NCI-H128 (cell line): ENCODE measurements around the gene APOC3.
"Not testable (repeated sequence)": the region's sequence is repeated elsewhere in the genome, so short reads cannot be mapped to it uniquely, and the experiment has no call there.

ENCODE experiments used
- DNase-seq: peaks from one replicate; lab custom pipeline; 2025; ENCODE audit not compliant: unreplicated experiment; lab: John Stamatoyannopoulos, UW

APOC3 gene

GRCh38 chr11:116801662-116802061 lies 28.0 kb upstream of the APOC3 start:
- not testable (repeated sequence) for DNase-seq

DNA sequence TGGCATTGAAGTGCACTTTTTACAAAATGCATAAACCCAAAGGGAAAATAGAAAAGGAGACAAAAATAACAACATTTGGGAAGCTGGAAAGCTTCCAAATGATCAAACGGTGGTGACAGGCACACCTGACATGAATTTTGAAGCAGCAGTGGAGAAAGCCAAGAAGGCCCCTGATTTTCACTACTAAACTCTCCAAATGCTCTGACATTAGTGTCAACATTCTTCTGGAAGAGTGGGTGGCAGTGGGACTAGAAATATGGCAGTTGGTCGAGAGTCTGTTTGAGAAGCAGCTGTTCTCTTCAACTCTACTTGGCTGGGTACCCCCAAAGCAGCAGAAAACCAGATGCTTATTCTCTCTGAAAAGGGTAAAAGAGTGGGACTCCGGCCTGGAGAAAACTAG lies 25.7 kb upstream of the APOC3 start:
- no peak for DNase-seq

- DNase-seq, result no peak
Observed at GRCh38 chr11:116807601-116808261, 22.0 kb upstream of the APOC3 start.

DNA sequence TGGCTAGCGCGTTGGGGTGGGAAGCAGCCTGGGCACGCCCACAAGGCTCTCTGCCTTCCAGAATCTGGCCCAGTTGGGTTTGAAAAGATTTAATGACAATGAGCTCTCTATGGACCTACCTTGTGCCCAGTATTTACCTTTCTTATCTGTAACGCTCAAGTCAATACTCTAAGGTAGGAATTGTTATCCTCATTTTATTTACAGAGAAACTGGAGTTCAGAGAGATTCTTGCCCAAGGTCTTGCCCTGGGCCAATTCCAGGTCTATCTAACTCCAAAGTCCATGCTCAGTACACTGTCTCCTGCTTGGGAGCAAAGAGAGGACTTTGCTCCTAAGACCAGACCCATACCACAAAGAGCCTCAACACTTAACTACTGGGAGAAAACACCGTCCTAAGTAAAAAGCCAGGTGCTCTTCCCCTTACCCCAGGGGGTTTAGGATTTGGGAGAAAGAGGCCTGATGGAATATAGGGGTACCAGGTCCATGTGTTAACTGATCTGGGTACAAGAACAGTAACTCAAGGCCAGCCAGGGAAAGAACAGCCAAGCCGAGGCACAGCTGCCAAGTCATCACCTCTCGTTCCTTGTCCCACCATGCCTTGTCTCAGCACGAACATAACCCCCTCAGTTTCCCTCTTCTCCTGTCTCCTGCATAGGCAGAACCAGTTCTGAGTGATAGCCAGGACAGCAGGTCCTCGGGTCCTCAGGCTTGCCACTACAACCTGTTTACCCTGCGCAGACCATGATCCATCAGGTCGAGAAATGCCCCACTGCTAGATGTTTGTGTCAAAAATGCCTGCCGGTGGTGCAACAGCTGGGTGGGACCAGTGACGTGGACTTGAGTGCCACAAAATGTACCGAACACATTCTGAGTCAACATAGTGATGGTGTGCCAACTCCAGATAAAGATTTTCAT lies 21.2 kb upstream of the APOC3 start:
- no peak for DNase-seq

- no peak for DNase-seq
Observed at GRCh38 chr11:116811194-116811593, 18.5 kb upstream of the APOC3 start.

DNA sequence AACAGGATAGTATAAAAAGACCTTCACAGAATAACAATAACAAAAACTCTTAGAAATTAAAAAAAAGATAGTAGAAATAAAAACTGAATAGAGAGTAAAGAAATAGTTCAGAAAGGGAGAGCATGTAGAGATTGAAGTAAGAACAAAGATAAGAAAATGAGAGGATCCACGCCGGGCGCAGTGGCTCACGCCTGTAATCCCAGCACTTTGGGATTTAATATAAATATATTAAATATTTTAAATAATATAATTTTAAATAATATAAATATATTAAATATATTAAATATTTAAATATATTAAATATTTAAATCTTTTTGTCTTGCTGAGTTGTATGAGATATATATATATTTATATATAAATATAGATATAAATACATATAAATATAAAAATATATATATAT lies 17.6 kb upstream of the APOC3 start:
- DNase-seq, result no peak

DNA sequence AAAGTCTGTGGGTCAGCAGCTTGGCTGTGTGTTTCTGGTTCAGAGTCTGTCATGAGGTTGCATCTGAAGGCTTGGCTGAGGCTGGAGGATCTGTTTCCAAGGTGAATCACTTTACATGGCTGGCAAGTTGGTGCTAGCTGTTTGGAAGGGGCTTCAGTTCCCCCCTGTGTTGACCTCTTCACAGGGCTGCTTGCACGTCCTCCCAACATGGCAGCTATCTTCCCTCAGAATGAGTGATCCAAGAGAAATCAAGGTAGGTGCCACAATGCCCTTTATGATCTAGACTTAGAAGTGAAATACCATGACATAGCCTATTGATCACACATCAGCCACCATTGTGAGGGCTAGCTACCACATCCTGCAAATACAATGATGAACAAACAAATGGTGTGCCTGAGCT lies 16.5 kb upstream of the APOC3 start:
- no peak for DNase-seq

DNA sequence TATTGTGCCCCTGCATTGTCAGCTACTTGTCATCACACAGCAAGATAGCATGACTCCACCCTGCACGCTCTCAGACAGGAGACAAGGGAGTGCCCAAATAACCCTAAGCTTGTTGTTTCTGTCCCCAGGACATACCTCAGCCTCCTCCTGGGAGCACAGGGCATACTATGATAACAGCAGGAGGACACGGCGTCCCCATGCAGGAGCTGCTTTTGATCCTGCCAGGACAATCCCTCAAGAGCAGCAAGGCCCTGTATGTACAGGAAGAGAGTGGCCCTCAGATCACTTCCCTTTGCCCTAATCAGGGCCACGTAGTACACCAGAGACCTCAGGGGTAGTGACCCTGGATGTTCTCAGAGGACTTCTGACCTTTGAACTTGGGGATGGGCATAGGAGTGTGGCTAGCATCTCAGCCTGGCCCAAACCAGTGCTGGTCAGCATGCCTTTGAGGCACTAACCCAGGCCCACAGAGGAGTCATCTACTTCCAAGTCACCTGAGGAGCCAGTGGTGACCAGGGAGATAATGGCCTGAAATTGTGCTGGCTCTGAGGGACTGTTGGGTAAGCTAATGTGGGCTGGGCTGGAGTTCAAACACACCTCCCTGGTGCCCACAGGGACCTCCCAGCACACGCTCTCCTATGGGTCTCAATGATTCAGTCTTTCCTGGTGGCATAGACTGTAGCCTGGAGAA lies 15.8 kb upstream of the APOC3 start:
- no peak for DNase-seq

- no peak for DNase-seq
Observed at GRCh38 chr11:116814502-116814901, 15.2 kb upstream of the APOC3 start.

- DNase-seq, result no peak
Observed at GRCh38 chr11:116819049-116819448, 10.7 kb upstream of the APOC3 start.

DNA sequence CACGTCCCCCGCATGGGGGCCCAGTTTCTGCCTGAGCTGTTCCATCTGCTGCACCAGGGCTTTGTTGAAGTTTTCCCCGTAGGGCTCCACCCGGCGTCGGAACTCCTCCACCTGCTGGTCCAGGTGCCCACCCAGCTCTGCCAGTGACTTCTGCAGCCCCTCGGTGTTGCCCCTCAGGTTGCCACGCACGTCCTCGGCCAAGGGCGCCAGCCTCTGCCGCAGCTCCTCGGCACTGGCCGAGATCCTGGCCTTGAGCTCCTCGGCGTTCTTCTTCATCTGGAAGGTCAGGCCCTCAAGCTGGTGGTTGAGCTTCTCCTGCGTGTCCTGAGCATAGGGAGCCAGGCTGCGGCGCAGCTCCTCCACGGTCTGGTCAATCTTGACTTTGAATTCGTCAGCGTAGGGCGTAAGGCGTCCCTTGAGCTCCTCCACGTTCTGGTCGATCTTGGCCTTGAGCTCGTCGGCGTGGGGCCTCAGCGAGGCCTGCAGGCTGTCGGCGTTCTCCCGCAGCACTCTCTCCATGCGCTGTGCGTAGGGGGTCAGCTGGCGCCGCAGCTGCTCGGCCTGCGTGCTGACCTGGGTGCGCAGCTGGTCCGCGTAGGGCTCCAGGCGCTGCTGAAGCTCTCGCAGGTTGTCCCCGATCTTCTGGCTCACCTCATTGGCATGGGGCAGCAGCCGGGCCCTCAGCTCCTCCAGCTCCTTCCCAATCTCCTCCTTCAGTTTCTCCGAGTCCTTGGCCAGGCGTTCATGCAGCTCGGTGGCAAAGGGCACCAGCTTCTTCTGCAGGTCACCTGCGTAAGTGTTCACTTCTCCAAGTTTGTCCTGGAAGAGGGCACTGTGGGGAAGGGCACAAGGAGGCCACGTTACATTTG lies 8.4 kb upstream of the APOC3 start:
- no peak for DNase-seq

- DNase-seq, result no peak
Observed at GRCh38 chr11:116822575-116822974, 7.1 kb upstream of the APOC3 start.

GRCh38 chr11:116823031-116823843 lies 6.5 kb upstream of the APOC3 start, which contains the start of gene APOA4:
TSS of gene APOA4 (minus strand) at chr11:116823304. CDS start at chr11:116823191, 113 bp downstream.
- DNase-seq, result no peak

- no peak for DNase-seq
Observed at GRCh38 chr11:116825434-116825833, 4.3 kb upstream of the APOC3 start.

- no peak for DNase-seq
Observed at GRCh38 chr11:116825854-116826750, 3.6 kb upstream of the APOC3 start.

GRCh38 chr11:116826751-116827431 lies 2.8 kb upstream of the APOC3 start:
- no peak for DNase-seq

- DNase-seq, result no peak
Observed at GRCh38 chr11:116827461-116827860, 2.2 kb upstream of the APOC3 start.
